Measurements from ENCODE around the gene BCL2L15.
"Not testable (repeated sequence)": the region's sequence is repeated elsewhere in the genome, so short reads cannot be mapped to it uniquely, and the experiment has no call there.

Gene BCL2L15

DNA sequence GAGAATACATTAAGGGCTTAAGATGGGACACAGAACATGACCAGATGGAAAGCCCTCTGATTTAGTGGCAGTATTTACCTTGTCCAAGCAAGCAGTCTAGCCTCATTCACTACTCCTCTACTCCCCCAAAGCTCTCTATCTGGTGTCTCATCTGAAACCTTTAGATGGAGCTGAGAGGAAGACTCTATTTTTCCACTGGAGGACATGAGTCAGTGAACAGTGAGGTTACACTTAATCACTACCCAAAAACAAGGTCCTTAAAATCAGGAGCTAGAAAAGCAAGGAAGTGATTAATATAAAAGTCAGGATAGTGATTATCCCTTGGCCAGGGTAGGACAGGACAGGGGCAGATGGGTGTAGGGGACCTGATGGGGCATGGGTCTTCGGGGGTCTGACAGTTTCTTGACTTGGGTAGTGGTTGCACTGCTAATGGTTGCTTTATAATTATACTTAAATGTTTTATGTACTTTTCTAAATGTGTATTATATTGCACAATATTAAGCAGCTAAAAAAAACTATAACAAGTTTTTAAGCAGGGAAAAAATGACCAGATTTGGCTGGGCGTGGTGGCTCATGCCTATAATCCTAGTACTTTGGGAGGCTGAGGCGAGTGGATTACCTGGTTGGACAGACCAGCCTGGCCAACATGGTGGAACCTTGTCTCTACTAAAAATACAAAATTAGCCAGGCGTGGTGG, 18.8 kb downstream of the BCL2L15 start:
- no peak for DNase-seq

DNA sequence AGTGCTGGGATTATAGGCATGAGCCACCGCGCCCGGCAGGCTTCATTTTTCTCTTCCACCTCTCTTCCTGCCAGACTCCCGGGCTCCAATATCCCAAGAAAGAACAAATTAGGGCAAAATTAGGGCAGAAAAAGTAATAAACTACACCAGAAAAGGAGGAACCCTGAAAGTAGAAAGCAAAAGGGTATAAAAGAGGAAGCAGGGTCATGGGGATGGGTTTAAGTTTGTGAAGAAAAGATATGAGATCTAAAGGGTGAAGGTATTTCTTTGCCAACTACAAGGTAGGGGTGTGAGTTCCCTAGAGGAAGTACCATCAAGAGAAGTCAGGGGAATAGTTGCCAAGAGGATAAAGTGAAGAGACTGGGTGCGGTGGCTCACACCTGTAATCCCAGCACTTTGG, 25.7 kb downstream of the BCL2L15 start:
- no peak for DNase-seq

DNA sequence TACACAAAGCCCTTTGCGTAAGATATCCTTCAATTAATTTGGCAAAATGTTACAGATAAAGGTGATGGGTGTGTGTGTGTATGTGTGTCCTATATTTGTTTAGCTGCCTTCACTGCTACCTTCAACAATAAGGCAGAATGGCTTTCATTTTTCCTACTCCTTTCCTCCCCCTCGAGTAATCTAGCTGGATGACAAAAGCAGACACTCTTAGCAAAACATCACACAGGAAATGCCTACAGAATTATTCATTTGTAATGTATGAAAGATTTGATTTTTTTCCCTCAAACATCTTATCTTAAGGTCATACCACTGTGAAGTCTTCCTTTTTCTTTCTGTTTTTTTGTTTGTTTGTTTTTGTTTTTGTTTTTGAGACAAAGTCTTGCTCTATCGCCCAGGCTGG, 26.5 kb downstream of the BCL2L15 start:
- no peak for DNase-seq

DNA sequence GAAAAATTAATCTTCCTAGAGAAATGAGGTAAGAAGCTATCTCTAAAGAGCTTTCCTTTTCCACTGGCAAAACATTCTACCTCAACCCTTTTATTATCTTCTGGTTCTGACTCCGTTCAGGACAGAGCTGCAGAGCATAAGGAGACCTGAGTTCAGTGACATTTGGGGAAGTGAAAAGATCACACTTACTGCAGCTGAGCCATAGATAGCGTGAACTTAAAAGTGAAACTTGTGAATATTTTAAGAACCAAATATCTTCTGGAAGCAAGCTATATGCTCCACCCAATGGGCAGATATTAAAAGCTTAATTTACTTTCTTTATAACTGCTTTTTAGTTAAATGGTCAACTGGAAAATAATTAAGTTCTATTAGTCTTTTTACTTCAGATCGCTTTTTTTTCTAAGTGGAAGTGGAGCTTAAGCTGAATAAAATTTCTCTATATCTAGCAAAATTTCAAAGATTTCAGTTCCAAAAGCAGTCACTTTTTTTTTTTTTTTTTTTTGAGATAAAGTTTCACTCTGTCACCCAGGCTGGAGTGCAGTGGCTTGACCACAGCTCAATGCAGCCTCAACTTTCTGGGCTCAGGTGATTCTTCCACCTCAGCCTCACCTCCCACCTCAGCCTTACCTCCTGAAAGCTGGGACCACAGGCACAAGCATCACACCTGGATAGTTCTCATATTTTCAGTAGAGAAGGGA, 27.8 kb downstream of the BCL2L15 start:
- no peak for DNase-seq

DNA sequence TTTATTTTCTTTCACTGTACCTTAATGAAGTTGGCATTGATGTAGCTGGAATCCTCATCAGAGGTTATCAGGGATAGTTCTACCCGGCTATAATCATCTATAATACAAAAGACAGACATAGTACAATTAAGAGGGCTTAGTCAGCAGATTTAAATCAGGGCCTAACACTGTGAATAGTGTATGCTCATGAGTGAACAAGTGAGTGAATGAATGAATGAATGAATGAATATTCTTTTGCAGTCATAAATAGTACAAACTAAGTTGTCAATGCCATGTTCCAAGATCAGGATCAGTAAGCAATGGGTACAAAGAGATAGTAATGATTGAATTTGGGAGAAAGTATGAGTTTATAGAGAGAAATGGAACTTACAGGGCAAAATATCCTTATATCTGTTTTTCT, 28.4 kb downstream of the BCL2L15 start:
- no peak for DNase-seq

DNA sequence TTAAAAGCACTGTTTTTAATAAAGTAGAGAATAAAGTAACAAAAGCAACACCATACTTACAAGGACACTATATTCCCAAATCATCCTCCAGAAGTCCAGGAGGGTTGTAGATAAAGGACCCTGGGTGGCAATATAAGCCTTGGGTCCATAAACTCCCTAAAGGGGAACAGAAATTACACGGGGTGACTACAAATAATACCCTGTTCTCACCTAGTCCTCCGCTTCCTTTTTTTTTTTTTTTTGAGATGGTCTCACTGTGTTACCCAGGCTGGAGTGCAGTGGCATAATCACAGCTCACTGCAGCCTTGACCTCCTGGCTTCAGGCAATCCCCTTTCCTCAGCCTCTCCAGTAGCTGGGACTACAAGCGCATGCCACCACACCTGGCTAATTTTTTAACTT, 29.0 kb downstream of the BCL2L15 start:
- DNase-seq: no peak

DNA sequence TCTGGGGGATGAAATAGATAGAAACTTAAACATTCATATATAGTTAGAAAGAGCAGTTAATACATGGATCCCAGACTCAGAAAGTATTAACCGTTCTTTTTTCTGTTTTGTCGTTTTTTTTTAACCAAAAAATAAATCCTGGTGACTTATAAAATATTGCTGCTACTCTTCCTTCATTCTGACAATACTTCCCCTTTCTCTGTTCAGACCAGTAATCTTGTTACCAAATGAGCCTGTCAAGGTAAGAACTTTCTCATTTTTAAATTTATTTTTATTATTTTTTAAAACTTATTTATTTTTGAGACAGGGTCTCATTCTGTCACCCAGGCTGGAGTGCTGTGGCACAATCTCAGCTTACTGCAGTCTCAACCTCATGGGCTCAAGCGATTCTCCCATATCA, 29.6 kb downstream of the BCL2L15 start:
- DNase-seq: no peak

DNA sequence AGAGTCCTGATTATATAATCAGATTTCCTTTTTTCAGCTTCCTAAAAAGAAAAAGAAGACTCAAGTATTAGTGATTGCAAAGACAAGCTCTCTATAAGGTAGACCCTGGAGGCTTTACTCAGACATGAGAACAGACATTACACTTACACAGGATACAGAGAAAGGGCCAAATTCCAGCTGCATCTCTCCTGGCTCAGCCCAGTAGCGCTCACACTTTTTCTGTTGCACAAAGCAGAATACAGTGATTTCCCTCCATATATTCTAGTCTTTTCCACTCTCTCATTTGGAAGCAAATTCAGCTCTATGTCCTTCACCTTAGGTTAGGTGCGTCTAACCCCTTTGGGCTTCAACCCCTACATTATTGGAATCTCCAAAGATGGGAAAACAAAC, 31.0 kb downstream of the BCL2L15 start:
- DNase-seq: no peak

DNA sequence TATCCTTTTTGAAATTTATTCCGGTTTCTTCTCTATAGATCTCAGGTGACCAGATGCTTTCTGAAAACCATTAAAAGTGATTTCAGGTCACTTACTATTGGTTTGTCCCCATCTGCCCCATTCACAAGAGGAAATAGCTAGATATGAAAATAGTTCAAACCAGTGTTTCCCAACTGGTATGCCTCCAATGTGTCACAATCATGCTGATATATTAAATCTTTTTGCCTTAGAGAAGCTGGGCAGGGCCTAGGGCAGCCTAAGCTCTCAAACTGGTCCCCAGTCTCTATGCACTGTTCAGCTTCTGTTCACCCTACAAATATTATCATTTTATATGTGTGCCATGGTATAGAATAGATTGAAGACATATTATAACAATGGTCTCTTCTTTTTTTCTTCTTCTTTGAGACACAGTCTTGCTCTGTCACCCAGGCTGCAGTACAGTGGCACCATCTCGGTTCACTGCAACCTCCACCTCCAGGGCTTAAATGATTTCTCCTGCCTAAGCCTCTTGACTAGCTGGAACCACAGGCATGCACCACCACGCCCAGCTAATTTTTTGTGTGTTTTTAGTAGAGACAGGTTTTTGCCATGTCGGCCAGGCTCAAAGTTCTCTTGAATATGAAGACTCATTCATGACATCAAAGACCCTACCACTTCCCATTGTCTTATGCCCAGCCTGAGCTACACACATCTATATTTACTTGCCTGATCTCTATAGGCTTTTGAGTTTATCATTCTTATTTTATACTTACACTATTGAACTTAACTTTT, 31.6 kb downstream of the BCL2L15 start:
- no peak for DNase-seq

DNA sequence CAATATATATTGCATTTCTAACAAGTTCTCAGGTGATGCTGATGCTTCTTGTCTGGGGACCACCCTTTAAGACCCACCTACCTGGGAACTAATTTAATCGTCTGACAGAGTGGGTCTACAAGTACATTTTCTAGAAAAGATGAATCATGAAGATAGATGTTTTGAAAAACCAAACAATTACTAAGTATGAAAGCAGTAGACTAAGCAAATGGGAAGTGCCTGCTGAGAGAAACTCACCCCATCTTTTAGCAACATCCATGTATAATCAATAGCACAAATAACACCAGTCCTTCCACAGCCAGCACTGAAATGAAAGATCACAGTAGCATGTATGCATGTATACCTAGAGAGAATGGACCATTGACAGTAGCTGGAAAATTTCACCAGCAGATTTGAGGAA, 33.1 kb downstream of the BCL2L15 start:
- no peak for DNase-seq

DNA sequence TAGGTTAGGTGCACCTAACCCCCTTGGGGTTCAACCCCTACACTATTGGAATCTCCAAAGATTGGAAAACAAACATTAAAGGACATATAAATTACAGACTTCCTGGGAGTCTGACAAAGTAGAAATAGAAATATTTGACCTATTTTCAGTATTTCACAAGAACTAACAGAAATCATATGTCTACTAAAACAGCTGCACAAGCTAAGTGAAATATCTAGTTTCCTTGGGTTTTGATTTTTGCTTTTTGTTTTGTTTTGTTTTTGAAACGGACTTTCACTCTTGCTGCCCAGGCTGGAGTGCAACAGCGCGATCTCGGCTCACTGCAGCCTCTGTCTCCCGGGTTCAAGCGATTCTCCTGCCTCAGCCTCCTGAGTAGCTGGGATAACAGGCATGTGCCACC, 34.7 kb downstream of the BCL2L15 start:
- DNase-seq: not testable (repeated sequence)

DNA sequence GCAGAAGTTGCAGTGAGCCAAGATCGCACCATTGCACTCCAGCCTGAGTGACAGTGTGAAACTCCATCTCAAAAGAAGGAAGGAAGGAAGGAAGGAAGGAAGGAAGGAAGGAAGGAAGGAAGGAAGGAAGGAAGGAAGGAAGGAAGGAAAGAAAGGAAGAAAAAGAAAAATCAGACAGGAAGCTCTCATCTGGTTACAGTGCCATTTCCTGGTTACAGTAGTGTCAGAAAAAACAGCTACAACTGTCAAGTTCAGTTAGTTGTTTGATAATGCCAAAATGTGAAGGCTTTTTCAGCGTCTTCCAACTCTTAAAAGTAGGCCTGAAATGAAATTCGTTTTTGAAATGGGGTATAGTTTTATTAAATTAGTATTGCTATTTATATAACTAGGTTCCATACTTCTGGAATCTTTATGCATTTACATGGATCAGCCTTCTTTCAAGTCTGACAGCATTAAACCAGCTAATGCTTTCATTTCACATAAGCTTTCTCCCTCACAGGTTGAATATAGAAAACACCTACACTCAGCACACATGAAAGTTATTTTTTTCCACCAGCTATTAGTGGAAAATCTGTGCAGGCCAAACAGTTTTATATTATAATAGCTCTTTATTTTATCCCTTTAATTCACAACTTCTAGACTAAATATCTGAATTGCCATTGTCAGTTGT, 37.1 kb downstream of the BCL2L15 start:
- DNase-seq: no peak

DNA sequence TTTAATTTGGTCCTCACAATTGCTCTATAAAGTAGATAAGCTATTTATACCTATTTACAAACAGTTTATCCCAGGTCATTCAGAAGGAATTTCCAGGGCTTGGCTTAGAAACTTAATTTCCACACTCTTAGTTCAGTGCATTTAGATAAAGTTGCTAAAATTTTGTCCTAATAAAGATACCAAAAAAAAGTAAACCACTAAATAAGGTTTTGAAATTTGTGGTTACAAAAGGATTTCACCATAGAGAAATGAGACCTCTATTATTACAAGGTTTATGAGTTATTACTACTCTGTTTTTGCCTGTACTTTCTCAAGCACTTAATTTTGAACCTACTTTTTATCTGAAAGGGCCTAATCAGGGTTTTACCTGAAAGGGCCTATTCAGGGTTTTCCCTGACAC, 38.3 kb downstream of the BCL2L15 start:
- no peak for DNase-seq

DNA sequence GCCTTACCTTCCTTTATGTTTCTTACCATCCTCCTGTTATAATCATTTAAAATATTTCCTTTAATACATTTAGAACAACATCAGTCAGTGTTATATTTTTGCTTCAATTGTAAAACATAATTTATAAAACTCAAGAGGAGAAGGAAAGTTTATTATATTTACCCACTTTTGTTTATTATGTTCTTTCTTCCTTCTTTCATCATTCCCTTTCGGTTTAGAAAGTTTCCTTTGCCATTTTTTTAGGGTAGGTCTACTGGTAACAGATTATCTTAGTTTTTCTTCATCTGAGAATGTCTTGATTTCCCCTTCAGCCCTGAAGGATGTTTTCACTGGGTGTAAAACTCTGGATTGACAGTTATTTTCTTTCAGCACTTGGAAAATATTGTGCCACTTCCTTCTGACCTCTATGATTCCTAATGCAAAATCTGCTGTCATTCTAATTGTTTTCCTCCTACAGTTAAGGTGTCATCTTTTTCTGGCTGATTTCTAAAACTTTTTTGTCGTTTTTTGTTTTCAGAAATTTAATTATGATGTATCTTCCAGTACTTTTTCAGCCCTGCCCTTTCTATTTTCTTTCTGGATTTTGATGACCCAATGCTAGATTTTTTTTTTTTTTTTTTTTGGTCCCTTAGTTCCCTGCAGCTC, 40.9 kb downstream of the BCL2L15 start:
- no peak for DNase-seq

DNA sequence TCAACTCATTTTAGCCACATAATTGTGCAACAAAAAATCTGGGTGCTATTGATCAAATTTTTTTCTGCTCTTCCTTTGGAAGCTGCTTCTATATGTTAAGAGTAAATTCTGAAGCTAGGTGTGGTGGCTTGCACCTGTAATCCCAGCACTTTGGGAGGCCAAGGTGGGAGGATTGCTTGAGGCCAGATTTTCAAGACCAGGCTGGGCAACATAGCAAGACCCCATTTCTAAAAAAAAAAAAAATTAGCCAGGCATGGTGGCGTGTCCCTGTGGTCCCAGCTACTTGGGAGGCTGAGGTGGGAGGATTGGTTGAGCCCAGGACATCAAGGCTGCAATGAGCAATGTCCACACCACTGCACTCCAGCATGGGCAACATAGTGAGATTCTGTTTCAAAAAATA, 50.8 kb downstream of the BCL2L15 start:
- DNase-seq: no peak

DNA sequence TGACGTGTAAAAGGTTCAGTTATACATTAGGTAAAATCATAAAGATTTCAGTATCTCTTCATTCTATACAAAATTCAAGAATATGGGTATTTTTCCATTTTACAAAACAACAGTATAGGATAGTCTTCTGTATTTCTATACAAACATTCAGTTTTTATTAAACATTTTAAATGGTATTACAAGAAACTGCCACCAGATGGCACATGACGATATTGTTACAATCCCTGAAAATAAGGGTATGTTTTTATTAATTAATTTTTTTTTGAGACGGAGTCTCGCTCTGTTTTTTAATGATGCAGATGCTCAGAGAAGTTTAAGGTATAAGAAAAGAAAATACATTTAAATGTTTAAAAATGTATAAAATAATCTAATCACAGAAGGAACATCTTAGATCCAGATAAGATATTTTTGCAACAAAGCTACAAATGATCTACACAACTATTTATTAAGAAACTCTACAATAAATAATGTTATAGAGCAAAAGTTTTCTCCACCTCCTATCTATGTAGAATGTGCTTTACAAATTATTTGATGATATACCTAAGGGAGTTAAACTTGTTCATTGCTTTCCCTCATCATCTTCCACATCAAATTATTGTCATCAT, 51.6 kb downstream of the BCL2L15 start:
- DNase-seq: peak; percentile 49

DNA sequence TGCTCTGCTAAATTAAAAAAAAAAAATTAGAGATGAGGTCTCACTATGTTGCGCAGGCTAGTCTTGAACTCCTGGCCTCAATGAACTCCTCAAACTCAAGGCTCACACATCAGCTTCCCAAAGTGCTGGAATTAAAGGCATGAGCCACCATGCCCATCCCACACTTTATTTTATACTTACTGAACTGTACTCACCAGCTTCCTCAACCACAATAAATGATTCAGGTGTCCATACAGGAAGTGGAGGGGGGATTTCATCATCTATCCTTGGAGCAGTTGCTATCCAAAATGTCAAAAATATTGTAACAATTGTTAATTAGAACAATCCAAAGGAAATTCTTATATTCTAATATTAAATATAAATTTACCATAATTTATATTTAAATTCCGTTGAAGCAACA, 52.7 kb downstream of the BCL2L15 start:
- no peak for DNase-seq
